ENCODE results near the gene ANP32B.

GRCh38 chr9:97935276-97935675 is 47.9 kb upstream of the ANP32B start:
- TF ChIP-seq CTCF (conservative IDR thresholded peaks at IDR 0.05; ENCODE audit: low read depth, low read length) (no peak), EZH2phosphoT487 (IDR thresholded peaks at IDR 0.05; ENCODE audit: borderline replicate concordance, low read length) (no peak), EZH2 (IDR thresholded peaks at IDR 0.05; ENCODE audit: low read length, unreplicated experiment) (no peak)
